WERI-Rb-1 (cell line): Measurements from ENCODE around the gene OSBP2.

ENCODE experiments used
- DNase-seq: peaks from one replicate; pipeline ENCODE4 v3.0.0-alpha.2; 2020
- H3K27ac ChIP-seq: fragments of 250-450 bp; sonication (Bioruptor Pico); 2 replicates; pipeline ENCODE4 v1.5.1; 2020; ENCODE audit warnings: mild to moderate bottlenecking, moderate library complexity
- H3K27me3 ChIP-seq: fragments of 250-450 bp; sonication (Bioruptor Pico); 2 replicates; pipeline ENCODE4 v1.5.1; 2021; ENCODE audit warnings: mild to moderate bottlenecking, low read depth, moderate library complexity; ENCODE audit not compliant: insufficient read depth, severe bottlenecking
- H3K36me3 ChIP-seq: fragments of 250-450 bp; sonication (Bioruptor Pico); 2 replicates; pipeline ENCODE4 v1.5.1; 2020; ENCODE audit warnings: mild to moderate bottlenecking, moderate library complexity
- H3K4me3 ChIP-seq: 2 replicates; pipeline ENCODE4 v1.5.1; 2011; ENCODE audit warnings: low read depth, mild to moderate bottlenecking, control low read depth, low read length
- H3K9me3 ChIP-seq: fragments of 250-450 bp; sonication (Bioruptor Pico); 2 replicates; pipeline ENCODE4 v1.5.1; 2021; ENCODE audit warnings: mild to moderate bottlenecking, moderate library complexity; ENCODE audit not compliant: severe bottlenecking
- TF ChIP-seq, protein P1 (sequence below): IDR thresholded peaks from 2 replicates; pipeline ENCODE4 v1.5.1; 2011; ENCODE audit warnings: low read depth, mild to moderate bottlenecking, control low read depth, inconsistent platforms, low read length

Gene OSBP2

DNA sequence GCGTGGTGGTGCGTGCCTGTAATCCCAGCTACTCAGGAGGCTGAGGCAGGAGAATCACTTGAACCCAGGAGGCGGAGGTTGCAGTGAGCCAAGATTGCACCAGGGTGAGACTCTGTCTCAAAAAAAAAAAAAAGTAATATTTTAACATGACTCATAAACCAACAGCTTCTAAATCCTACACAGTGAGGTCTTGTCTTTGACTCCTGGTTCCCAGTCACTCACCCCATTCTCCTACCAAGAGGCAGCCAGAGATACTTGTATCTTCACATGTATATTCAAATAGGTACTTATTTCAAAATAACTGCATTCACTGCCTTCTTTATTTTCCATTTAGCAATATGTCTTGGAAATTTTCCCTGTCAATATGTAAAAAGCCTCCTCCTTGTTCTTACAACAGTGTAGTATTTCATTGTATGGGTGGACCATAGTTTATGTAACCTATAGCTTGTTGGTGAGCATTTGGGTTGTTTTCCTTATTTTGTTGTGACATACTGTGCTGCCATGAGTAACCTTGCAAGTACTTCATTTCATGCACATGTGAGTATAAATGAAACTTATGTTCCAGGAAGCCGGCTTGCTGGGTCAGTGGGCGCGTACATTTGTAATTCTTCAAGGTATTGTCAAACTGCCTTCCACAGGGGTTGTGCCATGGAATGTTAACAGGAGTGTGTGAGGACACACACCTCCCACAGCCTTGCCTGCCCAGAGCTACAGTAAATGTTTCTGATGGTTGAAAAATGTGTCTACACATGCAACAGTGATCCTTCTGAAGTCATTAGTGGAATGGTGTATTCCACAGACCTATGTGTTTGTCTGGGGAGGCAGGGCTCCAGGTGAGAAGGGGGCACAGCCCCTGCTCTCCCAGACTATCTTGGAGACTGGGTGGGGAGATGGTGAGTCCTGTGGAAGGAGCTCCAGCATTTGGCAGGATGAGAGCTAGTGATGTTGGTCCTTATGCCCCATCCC is 47.9 kb downstream of the OSBP2 start:
- H3K27me3 ChIP-seq: no peaks in the 10 kb centered on the region
- H3K36me3 ChIP-seq: no peaks in the 10 kb centered on the region; the same call in 1 of the 2 replicates
- no peaks in the 10 kb centered on the region for H3K9me3 ChIP-seq
- H3K4me3 ChIP-seq: no peak overlapping the region
- H3K27ac ChIP-seq: no peak overlapping the region
- TF ChIP-seq, protein P1, sequence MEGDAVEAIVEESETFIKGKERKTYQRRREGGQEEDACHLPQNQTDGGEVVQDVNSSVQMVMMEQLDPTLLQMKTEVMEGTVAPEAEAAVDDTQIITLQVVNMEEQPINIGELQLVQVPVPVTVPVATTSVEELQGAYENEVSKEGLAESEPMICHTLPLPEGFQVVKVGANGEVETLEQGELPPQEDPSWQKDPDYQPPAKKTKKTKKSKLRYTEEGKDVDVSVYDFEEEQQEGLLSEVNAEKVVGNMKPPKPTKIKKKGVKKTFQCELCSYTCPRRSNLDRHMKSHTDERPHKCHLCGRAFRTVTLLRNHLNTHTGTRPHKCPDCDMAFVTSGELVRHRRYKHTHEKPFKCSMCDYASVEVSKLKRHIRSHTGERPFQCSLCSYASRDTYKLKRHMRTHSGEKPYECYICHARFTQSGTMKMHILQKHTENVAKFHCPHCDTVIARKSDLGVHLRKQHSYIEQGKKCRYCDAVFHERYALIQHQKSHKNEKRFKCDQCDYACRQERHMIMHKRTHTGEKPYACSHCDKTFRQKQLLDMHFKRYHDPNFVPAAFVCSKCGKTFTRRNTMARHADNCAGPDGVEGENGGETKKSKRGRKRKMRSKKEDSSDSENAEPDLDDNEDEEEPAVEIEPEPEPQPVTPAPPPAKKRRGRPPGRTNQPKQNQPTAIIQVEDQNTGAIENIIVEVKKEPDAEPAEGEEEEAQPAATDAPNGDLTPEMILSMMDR: no peak
- no peak for DNase-seq

- TF ChIP-seq, protein P1: no peak
- Histone ChIP-seq H3K4me3 (no peak overlapping the region), H3K27me3 (no peaks in the 10 kb centered on the region), H3K27ac (no peak overlapping the region), H3K36me3 (no peaks in the 10 kb centered on the region; the same call in 1 of the 2 replicates), H3K9me3 (no peaks in the 10 kb centered on the region)
- no peak for DNase-seq
These were observed 48.8 kb downstream of the OSBP2 start for GRCh38 chr22:30743257-30744020.

GRCh38 chr22:30744224-30744623 is 49.5 kb downstream of the OSBP2 start:
- Histone ChIP-seq H3K4me3 (no peak overlapping the region), H3K27me3 (no peaks in the 10 kb centered on the region), H3K27ac (no peak overlapping the region), H3K9me3 (no peaks in the 10 kb centered on the region), H3K36me3 (no peaks in the 10 kb centered on the region; the same call in 1 of the 2 replicates)
- no peak for DNase-seq
- TF ChIP-seq, protein P1: no peak

DNA sequence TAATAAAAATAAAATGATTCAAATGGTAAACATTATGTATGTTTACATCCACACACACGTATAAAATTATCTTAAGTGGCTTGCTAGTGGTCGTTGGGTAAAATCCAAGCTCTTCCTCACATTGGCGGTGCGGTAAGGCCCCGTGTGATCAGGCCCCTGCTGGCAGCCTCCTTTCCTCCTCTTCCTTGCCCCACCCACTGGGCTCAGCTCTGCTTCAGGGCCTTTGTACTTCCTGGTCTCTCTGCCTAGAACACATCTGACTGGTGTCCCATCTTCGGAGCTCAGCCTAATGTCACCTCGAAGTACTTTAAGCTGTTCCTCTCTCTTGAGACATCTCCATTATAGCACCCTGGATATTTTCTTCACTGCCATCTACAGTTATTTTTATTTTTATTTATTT is 52.8 kb downstream of the OSBP2 start:
- Histone ChIP-seq H3K4me3 (no peak overlapping the region), H3K36me3 (no peaks in the 10 kb centered on the region; the same call in 1 of the 2 replicates), H3K9me3 (no peaks in the 10 kb centered on the region), H3K27me3 (no peaks in the 10 kb centered on the region), H3K27ac (no peak overlapping the region)
- TF ChIP-seq, protein P1: no peak
- no peak for DNase-seq

DNA sequence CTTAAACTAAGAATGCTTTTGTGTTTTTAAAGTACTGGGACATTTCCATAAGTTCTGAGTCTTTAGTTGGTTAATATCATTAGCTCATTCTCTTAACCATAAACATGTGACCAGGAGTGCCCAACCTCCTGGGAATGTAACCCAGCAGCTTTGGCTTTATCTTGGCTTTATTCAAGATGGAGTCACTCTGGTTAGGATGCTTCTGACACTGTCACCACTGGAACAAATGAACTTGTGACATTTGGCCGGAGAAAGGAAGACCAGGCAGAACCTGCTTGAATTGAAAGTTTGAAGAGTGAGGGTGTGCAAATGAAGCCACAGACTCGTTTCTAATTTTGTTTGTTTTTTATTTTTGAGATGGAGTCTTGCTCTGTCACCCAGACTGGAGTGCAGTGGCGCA is 54.6 kb downstream of the OSBP2 start:
- no peaks in the 10 kb centered on the region for H3K27me3 ChIP-seq
- no peaks in the 10 kb centered on the region; the same call in 1 of the 2 replicates for H3K36me3 ChIP-seq
- TF ChIP-seq, protein P1: no peak
- H3K9me3 ChIP-seq: no peaks in the 10 kb centered on the region
- H3K27ac ChIP-seq: no peak overlapping the region
- no peak for DNase-seq
- H3K4me3 ChIP-seq: no peak overlapping the region
